Stimulated activated CD4-positive, alpha-beta T cell treated with anti-CD3 and anti-CD28 coated beads, TNF-alpha, amount 100 ng/mL, for 1 hour (primary cell): ENCODE results near the gene RAB18.
"Not testable (repeated sequence)": the region's sequence is repeated elsewhere in the genome, so short reads cannot be mapped to it uniquely, and the experiment has no call there.

Source experiments
- DNase-seq, 3 donors: peaks; one replicate each; pipeline ENCODE4 v3.0.0-alpha.2; 2020; ENCODE audit warnings: low read depth in 3 of 3, low spot score in 1 of 3

The RAB18 gene

DNA sequence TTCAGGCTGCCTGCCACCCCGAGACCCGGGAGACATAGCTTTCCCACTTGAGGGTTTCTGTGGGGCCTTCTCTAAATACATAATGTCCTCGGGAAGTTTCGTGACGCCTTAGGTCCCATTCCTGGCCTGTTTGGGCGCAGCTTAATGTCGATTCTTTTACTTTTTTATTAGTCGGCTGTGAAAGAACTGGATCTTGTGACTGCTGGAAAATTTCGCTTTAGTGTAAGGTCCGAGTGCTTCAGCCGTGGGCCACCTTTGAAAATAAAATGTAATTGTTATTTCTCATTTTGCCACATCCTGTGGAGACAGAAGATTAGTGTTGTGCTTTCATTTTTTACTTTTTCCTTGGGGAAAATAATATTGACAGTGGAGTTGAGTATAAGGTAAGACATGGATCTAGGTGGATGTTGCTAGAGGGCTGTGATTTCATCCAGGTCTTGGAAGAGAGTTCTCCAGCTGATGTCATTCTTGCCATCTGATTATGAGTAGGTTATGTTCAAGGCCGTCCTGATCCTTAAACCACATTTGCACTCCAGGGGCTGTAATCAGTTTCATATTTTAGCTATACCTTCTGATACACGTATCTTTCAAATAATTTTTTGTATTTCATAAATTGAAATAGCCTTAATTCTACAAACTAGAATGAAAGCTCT is 830 bp downstream of the RAB18 start:
- DNase-seq = no peak

DNA sequence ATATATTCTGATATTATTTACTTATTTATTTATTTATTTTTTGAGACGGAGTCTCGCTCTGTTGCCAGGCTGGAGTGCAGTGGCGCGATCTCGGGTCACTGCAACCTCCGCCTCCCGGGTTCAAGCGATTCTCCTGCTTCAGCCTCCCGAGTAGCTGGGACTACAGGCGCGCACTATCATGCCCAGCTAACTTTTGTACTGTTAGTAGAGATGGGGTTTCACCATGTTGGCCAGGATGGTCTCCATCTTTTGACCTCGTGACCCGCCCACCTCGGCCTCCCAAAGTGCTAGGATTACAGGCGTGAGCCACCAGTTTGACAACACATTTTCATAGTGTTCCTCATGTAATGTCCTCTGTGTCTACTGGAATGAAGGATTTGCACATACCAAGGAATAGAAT is 1.4 kb downstream of the RAB18 start:
- DNase-seq = not testable (repeated sequence)

DNA sequence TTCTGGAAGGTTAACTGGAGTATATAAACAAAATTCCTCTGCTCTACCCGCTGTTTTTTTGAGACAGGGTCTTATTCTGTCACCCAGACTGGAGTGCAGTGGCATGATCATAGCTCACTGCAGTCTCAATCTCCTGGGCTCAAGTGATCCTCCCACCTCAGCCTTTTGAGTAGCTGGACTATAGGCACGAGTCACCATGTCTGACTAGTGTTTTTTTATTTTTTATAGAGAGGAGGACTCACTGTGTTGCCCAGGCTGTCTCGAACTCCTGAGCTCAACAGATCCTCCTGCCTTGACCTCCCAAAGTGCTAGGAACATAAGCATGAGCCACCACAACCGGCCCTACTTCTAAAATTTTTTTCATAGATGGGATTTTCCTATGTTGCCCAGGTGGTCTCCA is 2.2 kb downstream of the RAB18 start:
- no peak for DNase-seq

DNA sequence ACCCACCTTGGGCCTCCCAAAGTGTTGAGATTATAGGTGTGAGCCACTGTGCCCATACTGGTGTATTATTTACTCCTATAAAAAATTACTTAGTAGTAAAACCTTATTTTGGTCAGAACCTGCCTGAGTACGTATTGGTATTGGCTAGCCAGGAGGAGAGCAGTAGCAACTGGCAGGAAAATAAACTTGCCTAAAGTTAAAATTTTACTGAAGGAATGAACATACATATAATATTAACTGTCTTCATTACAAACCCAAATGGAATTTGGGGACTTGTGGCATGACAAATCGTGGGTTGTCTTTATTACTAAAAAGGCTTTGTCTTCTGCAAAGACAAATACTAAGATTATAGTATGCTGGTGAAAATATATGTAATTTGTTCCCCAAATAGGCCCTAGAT is 8.4 kb downstream of the RAB18 start:
- DNase-seq = no peak

DNA sequence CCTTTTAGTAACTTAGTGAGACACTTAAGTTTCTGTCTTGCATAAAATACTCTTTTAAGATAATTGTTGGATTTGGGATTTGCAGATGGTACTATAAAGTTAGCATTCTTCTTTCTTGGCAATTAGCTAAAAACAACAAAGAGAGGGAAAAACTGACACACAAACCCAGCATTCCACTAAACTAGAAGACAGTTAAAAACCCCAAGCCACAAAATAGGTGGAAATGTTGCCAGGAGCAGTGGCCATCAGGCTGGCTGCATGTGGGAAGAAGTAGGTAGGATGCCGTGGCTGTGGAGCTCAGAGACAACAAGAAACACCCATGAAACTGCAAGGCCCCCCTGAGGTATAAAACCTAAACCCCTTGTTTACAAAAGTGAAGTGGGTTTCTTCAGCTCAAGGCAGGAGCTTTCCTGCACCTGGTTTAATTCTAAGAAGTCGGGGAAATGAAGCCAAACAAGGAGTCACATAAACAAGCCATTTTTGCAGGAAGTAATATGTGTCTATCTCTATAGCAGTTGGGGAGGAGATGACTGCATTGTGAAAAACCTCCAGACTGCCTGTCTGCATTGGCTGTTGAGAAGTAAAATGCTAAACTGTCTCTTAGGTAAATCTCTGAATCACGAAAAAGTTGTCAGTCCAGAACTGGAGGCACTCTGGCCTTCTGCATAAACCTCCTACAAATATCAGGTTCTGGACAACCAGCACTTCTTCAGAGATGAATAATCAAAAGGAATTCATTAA is 9.5 kb downstream of the RAB18 start:
- DNase-seq = no peak

DNA sequence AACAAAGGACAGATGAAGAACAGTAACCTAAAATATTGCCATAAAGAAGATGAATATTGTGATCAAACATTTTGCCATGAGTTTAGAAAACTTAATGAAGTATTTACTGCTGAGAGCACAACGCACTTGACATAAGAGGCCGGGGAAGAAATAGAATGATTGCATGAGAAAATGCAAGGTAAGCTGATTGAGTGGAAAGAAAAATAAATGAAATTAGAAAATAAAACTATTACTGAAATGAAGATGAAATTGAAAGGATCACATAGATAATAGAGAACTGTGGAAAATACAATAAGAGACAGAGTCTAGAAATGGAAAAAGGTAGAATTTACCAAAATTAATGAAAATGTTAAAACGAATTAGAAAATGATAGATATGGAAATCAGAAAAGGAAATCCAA is 10.1 kb downstream of the RAB18 start:
- DNase-seq = no peak

DNA sequence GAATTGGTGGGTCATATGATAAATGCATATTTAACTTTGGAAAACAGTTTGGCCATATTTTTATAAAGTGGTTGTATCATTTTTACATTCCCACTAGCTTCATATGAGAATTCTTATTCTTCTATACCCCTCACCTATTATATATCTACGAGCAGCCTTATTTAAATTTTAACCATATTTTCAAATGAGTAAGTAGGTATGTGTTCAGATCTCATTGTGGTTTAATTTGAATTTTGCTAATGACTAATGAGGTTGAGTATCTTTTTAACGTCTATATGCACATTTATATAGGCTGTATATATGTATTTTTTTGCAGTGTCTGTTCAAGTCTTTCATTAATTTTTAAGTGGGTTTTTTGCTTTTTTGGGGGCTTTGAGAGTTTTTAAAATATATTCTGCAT is 14.2 kb downstream of the RAB18 start:
- DNase-seq = no peak

DNA sequence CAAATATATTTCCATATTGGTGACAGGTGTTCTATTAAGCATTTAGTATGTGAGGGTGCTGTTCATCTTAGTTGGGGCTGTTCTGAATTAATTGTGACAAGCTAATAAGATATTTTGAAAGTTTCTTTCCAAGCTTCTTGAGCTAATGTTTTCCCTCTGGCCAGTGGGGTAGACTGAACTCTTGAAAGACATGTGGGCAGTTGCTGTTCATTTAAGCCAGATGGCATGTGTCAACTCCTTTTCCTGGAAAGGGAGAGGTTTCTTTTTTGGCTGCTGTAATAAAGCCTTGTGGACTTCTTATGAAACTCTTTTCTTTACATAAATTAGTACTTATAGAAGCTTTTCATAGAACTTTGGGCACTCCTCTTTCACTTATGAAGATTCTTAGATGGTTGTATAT is 21.7 kb downstream of the RAB18 start:
- no peak for DNase-seq

DNA sequence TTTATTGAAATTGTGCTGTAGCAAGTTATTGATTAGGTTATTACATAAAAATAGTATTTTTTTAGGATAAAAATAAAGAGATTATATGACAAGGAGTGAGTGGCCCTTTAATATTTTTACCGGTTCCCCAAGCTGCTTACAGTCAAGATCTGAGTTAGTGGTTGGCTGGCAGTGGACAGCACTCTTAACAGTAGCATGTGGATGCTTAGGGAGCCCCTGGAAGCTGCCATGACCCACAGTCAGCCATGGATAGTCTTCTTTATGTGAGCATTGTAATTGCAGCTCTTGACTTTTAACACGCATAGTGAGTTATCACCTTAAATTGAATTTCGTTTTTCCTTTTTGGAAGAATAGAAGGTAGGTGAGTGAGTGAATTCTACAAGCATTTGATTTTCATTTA is 22.1 kb downstream of the RAB18 start:
- DNase-seq = no peak

DNA sequence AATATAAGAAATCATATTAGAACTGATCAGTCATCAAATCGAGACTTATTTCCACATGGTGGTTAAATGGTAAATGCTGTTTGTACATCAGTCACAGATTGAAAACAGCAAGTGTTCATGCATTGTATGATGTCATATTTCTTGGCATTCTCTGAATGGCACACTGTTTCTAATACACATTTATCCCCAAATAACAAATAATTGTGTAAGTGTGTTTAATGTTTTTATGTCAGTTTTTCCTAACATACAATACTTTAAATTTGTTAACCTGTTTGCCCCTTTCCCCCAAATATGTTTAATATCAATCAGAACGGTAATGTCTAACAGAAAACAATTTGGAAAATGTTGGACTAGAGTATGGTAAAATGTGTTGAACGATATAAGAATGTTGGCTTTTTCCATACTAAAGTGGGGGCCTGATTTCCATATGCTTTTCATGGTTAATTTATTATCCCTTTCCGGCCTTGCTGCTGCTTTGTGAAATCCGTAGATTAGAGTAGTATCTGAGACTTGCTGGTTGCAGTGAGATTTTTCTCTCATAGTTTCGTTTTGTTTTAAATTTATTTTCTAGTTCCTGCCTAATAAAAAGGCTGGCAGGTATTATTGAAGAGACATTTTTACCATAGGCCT is 23.7 kb downstream of the RAB18 start:
- no peak for DNase-seq

DNA sequence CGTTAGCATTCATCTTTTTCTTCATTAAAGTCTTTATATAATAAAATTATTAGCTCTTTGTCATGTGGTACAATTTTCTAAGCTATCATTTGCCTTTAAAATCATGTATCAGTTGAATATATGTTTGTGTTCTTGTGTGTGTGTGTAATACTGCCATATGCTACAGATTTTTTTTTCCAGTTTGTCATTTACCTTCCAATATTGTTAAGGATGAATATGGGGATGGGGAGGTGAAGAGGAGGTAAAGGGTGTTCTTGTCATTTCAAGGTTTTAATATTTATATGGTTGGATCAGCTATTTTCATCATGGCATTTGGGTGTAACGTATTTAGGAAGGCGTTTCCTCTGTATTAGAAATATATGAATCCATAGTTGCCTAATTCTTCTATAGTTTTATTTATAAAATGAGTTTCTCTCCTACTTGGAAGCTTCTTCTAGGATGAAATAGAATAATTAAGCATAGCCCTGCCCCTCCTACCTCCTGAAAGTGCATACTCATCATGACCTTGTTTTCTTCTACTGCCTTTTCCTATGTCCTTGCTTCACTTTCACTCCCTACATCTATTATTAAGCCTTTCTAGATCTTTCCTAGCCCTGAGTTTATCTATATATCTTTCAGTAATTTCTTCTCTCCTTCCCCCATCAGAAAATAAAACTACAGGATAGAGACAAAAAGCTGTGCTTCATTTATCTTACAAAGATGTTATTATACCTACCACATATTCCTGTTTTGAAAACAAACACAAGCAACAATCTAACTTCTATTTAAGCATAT is 25.1 kb downstream of the RAB18 start:
- DNase-seq = no peak

DNA sequence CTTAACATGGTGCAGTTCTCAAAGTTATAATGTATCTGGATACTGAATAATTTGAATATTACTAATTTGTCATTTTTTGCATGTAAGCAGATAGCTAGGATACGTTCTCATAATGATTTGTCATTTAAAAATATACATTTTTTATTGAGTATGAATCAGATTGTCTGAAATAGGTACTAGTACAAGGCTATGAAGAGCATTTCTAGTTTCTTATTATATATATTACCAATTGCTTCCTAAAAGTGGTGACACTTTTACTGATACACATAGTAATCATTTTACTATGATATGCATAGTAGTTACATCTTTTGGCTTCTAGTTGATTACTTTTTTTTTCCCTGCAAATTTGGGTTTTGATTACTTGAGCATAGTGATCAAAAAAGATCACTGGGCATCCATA is 26.4 kb downstream of the RAB18 start:
- DNase-seq = no peak

DNA sequence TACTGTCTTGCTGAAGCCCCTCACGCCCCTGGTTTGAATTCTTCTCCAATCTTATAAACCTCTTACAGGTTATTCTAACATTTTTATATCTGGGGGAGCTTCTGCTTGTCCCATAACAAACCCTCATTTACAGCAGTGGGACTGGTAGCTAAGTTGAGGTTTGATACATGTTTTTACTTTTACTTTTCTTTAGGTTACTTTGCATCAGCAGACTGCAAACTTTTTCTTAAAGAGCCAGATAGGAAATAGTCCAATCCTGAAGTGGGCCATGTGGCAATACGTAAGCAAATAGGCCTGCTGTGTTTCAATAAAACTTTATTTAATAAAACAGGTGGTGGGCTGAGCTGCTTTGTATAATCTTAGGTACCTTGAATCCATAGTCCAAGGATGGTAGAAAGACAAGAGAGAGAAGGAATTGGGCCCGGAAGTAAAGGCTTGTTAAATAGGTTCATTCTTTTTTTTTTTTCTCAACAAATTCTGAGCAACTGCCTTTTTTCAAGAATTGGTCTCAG is 27.3 kb downstream of the RAB18 start:
- DNase-seq = no peak

DNA sequence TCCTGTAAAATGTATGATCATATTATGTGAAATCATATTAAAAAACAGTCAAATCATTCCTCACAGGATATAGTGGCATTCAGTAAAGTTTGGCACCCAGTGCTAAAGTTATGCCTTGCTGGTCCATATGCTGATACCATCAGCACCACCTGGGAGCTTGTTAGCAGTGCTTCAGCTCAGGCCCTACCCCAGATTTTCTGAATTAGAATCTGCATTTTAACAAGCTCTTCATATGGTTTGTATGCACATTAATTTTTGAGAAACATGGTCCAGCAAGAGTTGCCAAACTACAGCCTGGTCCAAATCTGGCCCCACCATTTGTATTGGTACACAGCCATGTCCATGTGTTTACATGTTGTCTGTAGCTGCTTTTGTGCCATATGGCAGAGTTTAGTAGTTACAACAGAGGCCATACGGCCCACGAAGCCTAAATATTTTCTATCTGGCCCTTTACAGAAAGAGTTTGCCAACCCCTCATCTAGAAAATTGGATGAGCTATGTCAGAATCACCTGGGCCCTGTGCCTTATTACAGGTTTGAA is 30.1 kb downstream of the RAB18 start:
- DNase-seq = no peak

DNA sequence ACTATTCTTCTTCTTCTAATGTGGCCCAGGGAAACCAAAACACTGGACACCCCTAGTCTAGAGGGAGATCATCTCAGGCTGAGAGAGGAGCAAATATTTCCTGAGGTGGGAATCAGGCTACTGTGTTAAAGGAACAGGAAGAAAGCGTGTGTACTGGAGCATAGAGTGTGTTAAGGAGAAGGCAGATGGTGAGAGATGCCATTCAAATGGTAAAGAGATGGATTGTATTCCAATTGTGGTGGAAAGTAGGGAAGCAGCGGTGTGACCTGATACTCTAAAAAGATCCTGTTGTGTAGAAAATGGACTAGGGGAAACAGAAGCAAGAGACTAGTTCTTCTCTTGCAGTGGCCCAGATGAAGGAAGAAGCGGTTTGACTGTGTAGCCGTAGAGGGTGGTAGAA is 31.2 kb downstream of the RAB18 start:
- no peak for DNase-seq

DNA sequence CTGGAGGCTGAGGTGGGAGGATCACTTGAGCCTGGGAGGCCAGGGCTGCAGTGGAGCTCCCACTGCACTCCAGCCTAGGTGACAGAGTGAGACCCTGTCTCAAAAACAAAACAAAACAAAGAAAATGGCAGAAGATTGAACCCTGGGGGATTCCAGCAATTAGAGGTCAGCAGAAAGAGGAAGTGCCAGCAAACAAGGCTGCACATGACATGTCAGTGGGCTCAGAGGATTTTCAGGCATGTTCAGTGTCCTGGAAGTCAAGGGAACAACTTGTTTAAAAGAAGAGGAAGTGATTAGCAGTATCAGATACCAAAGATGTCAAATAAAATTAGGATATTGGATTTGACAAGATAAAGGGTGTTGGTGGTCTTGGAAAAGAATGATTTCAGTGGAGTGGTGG is 32.3 kb downstream of the RAB18 start:
- DNase-seq = no peak

DNA sequence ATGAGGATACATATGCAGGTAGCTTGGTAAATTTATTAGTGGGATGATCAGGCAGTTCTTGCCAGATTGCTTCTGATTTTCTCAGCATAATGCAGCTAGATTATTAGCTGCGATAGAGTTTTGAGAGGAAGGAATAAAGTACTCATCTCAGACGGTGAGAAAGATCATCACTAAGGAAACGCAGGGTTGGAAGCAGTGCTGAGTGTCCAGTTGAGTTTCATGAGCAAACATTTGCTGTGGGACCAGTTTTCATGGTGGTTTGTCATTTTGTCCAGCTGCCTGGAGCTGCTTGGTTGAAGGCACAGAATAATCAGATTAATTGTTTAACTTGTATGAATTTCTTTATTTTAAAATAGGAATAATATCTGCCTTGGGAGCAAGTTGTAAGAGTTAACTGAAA is 33.1 kb downstream of the RAB18 start:
- no peak for DNase-seq

DNA sequence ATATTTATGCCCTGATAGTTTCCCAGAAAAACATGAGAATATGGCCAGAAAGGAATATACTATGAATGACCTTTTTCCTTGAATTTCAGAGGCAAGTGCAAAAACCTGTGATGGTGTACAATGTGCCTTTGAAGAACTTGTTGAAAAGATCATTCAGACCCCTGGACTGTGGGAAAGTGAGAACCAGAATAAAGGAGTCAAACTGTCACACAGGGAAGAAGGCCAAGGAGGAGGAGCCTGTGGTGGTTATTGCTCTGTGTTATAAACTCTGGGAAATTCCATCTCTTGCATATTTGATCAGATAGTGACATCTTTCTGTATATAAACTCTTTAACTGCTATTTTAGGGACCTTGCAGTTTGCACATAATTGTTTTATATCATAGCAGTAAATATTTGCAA is 33.7 kb downstream of the RAB18 start:
- DNase-seq = no peak

DNA sequence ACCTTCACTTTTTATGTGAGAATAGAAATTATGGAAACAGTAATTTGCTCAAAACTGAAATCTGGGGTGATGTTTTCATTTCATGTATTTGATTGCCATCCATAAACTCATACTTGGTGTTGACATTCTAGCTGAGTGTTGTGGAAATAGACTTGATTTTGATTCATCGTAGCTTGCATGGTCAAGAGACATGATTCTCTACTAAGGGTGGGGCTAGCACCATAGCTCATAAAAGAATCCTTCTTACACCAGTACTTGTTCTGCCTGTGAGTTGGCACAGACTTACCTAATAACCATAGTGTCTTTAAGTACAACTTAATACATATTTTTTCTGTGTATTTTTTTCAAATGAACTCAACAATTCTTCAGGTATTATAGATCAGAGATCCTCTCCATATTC is 36.6 kb downstream of the RAB18 start:
- DNase-seq = no peak

DNA sequence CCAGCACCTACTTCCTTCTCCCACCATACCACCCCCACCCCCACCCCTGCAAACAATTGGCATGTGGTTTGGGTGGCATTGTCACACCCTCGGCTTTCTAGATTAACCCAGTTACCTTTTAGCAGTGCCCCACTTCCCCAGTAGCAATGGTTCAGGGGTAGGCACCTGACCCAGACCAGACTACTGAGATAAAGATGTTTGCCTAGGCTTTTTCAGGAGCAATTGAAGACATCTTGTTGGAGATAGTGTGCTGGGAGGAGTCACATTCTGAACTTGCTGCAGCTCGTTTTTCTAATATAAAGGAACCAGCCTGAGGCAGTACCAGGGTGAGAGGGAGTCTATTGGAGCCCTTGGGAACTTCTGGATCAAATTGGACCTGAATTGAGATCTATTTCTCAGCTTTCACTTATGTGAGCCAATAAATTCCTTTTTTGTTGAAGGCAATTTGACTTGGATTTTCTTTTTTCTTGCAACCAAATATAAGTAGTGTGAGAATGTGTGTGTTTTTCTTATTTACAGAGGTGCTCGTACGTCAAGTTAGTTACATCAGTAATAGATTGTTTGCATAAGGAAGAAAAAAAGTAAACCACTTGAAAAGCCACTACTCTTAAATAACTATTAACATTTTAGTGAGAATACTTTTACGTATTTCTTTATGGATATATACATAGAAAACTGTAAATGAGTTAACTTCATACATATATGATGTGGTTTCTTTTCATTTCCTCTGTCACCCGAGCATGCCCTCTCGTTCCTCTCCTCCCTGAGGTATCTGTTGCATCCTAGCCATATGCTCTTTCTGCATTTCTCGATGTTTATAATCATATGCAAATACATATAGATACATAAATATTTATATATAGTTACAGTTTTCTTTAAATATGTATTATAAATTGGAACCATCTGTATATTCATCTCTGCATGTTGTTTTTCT is 38.0 kb downstream of the RAB18 start:
- no peak for DNase-seq
